Erythroblast (primary cell): ENCODE measurements around the gene GDF9.

Source experiments
- GATA1 ChIP-seq: IDR thresholded peaks from 2 replicates; pipeline ENCODE4 v1.6.1; 2011; ENCODE audit warnings: low read depth, mild to moderate bottlenecking, control low read depth, low read length, moderate library complexity
- POLR2A ChIP-seq: IDR thresholded peaks from 2 replicates; pipeline ENCODE4 v1.6.1; 2011; ENCODE audit warnings: mild to moderate bottlenecking, low read length

DNA sequence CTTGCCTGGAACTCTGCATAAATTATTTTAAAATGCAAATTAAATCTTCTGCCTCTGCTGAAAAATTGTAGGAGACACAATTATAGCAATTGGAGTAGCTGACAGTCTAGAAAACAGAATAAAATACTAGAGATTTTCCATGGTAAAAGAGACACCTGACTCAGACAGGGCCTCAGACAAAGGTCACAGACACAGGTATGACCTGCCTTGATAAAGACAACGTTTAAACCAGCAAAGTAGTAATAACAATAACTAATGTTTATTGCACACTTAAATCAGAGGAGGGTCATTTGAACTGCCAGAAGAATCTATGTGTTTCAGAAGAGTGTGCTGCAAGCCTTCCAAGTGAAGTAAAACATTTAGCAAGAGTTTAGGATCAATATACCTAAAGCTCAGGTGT lies 49.3 kb downstream of the GDF9 start:
- no peak for TF ChIP-seq POLR2A
- no peak for TF ChIP-seq GATA1
